Measurements from ENCODE around the gene ELMO1.

The ELMO1 gene

GRCh38 chr7:37153376-37153775 lies 295.3 kb downstream of the ELMO1 start:
- Histone ChIP-seq H2AFZ (ENCODE audit: low read depth, low read length) (no peak overlapping the region), H3K36me3 (ENCODE audit: insufficient read depth, low read length) (peaks cover 9% of the 10 kb centered on the region; the same call in 1 of the 2 replicates), H3K4me1 (ENCODE audit: insufficient read depth, low read length) (no peaks in the 10 kb centered on the region), H3K4me2 (ENCODE audit: insufficient read depth, low read length) (no peak overlapping the region), H3K9ac (ENCODE audit: low read depth, low read length) (no peak overlapping the region), H3K9me3 (ENCODE audit: insufficient read depth, low read length, severe bottlenecking) (no peaks in the 10 kb centered on the region), H3K4me3 (ENCODE audit: low read depth in 1 of 2, low read length in 2 of 2) (no peak overlapping the region), H3K27ac (ENCODE audit: low read length) (no peak overlapping the region), H3K27me3 (ENCODE audit: insufficient read depth, low read length, poor library complexity) (no peaks in the 10 kb centered on the region), H4K20me1 (ENCODE audit: insufficient read depth, low read length) (no peaks in the 10 kb centered on the region), H3K79me2 (ENCODE audit: insufficient read depth, low read length) (no peaks in the 10 kb centered on the region)
- ATAC-seq (ENCODE audit: insufficient read depth, low read depth) (no peak), DNase-seq (no peak)
- TF ChIP-seq CTCF (IDR thresholded peaks at IDR 0.05; ENCODE audit: borderline replicate concordance, extremely low read depth, low read length, poor library complexity, severe bottlenecking) (no peak), EZH2 (IDR thresholded peaks at IDR 0.05; ENCODE audit: borderline replicate concordance, low read depth, low read length, severe bottlenecking) (no peak)

- Histone ChIP-seq H3K36me3 (ENCODE audit: insufficient read depth, low read length) (peaks cover 9% of the 10 kb centered on the region; the same call in 1 of the 2 replicates), H3K4me1 (ENCODE audit: insufficient read depth, low read length) (no peaks in the 10 kb centered on the region), H3K27me3 (ENCODE audit: insufficient read depth, low read length, poor library complexity) (no peaks in the 10 kb centered on the region), H3K4me2 (ENCODE audit: insufficient read depth, low read length) (no peak overlapping the region), H3K79me2 (ENCODE audit: insufficient read depth, low read length) (no peaks in the 10 kb centered on the region), H3K4me3 (ENCODE audit: low read depth in 1 of 2, low read length in 2 of 2) (no peak overlapping the region), H4K20me1 (ENCODE audit: insufficient read depth, low read length) (no peaks in the 10 kb centered on the region), H3K27ac (ENCODE audit: low read length) (no peak overlapping the region), H2AFZ (ENCODE audit: low read depth, low read length) (no peak overlapping the region), H3K9me3 (ENCODE audit: insufficient read depth, low read length, severe bottlenecking) (no peaks in the 10 kb centered on the region), H3K9ac (ENCODE audit: low read depth, low read length) (no peak overlapping the region)
- ATAC-seq (ENCODE audit: insufficient read depth, low read depth) (no peak), DNase-seq (no peak)
- TF ChIP-seq CTCF (IDR thresholded peaks at IDR 0.05; ENCODE audit: borderline replicate concordance, extremely low read depth, low read length, poor library complexity, severe bottlenecking) (no peak), EZH2 (IDR thresholded peaks at IDR 0.05; ENCODE audit: borderline replicate concordance, low read depth, low read length, severe bottlenecking) (no peak)
Observed at GRCh38 chr7:37151741-37152413, 296.8 kb downstream of the ELMO1 start.

GRCh38 chr7:37150856-37151255 lies 297.8 kb downstream of the ELMO1 start:
- ATAC-seq (ENCODE audit: insufficient read depth, low read depth) (no peak), DNase-seq (no peak)
- no peak overlapping the region for H2AFZ ChIP-seq (ENCODE audit: low read depth, low read length)
- peaks cover 9% of the 10 kb centered on the region; the same call in 1 of the 2 replicates for H3K36me3 ChIP-seq (ENCODE audit: insufficient read depth, low read length)
- TF ChIP-seq CTCF (IDR thresholded peaks at IDR 0.05; ENCODE audit: borderline replicate concordance, extremely low read depth, low read length, poor library complexity, severe bottlenecking) = no peak
- TF ChIP-seq EZH2 (IDR thresholded peaks at IDR 0.05; ENCODE audit: borderline replicate concordance, low read depth, low read length, severe bottlenecking) = no peak
- H3K4me2 ChIP-seq (ENCODE audit: insufficient read depth, low read length) = no peak overlapping the region
- H3K9me3 ChIP-seq (ENCODE audit: insufficient read depth, low read length, severe bottlenecking) = no peaks in the 10 kb centered on the region
- no peak overlapping the region for H3K9ac ChIP-seq (ENCODE audit: low read depth, low read length)
- H3K27ac ChIP-seq (ENCODE audit: low read length) = no peak overlapping the region
- H3K79me2 ChIP-seq (ENCODE audit: insufficient read depth, low read length) = no peaks in the 10 kb centered on the region
- no peak overlapping the region for H3K4me3 ChIP-seq (ENCODE audit: low read depth in 1 of 2, low read length in 2 of 2)
- H3K4me1 ChIP-seq (ENCODE audit: insufficient read depth, low read length) = no peaks in the 10 kb centered on the region
- no peaks in the 10 kb centered on the region for H4K20me1 ChIP-seq (ENCODE audit: insufficient read depth, low read length)
- H3K27me3 ChIP-seq (ENCODE audit: insufficient read depth, low read length, poor library complexity) = no peaks in the 10 kb centered on the region

All from DND-41 (cell line).